GM12891 (cell line): Measurements from ENCODE around the gene TRMT5.
A peak's percentile ranks its signal among the peaks of the same experiment; 100 is the strongest.

Experiments used
- DNase-seq: peaks from one replicate; pipeline ENCODE4 v3.0.0; 2011; ENCODE audit warnings: low spot score; ENCODE audit not compliant: insufficient read length
- FAIRE-seq: peaks from 2 replicates; lab custom pipeline; 2011; peaks lifted over from hg19 to GRCh38; lab: Jason Lieb, UNC
- PAX5 ChIP-seq: IDR thresholded peaks from 2 replicates; pipeline ENCODE4 v1.6.1; 2011; ENCODE audit warnings: low read length, moderate library complexity, mild to moderate bottlenecking; ENCODE audit not compliant: insufficient read depth, severe bottlenecking
- POLR2A ChIP-seq: IDR thresholded peaks from 2 replicates; pipeline ENCODE4 v1.6.1; 2011; ENCODE audit warnings: low read depth, low read length, control low read depth
- POLR2AphosphoS5 ChIP-seq: IDR thresholded peaks from 2 replicates; pipeline ENCODE4 v1.6.1; 2011; ENCODE audit warnings: low read depth, low read length, control low read depth
- POU2F2 ChIP-seq: IDR thresholded peaks from 2 replicates; pipeline ENCODE4 v1.6.1; 2011; ENCODE audit warnings: low read depth, mild to moderate bottlenecking, control low read depth, low read length, moderate library complexity
- SPI1 ChIP-seq: IDR thresholded peaks from 2 replicates; pipeline ENCODE4 v1.6.1; 2011; ENCODE audit warnings: low read depth, low read length, control low read depth
- TAF1 ChIP-seq: IDR thresholded peaks from 2 replicates; pipeline ENCODE4 v1.6.1; 2011; ENCODE audit warnings: low read depth, low read length, control low read depth

The TRMT5 gene

DNA sequence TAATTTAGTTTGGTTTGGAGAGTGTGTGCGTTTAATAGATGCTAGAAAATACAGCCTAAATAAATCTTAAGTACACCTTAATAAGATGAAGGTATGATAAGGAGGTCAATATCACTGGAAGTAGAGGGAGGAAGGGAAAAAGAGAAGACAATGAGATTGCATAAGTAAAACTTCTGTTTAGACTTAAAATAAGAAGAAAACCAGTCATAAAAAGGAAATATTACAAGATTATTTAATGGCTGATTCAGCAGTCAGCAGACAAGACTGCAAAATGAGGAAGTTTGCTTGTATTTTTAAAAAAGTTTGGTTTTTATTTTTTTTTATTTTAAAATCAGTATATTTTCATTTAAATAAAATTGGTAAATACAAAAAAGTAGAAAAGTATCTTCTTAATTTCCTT, 3.3 kb upstream of the TRMT5 start:
- TF ChIP-seq POLR2A (no peak), TAF1 (no peak), PAX5 (no peak), POLR2AphosphoS5 (no peak), POU2F2 (no peak), SPI1 (no peak)
- no peak for FAIRE-seq
- DNase-seq, result no peak

- no peak for DNase-seq
- FAIRE-seq, result peak; percentile 31
- TF ChIP-seq TAF1 (no peak), POLR2A (no peak)
These were observed 965 bp upstream of the TRMT5 start for GRCh38 chr14:60981633-60982455.

GRCh38 chr14:60977847-60978246, 3.0 kb downstream of the TRMT5 start:
- DNase-seq (no peak), FAIRE-seq (no peak)
- TF ChIP-seq POLR2AphosphoS5, result no peak

DNA sequence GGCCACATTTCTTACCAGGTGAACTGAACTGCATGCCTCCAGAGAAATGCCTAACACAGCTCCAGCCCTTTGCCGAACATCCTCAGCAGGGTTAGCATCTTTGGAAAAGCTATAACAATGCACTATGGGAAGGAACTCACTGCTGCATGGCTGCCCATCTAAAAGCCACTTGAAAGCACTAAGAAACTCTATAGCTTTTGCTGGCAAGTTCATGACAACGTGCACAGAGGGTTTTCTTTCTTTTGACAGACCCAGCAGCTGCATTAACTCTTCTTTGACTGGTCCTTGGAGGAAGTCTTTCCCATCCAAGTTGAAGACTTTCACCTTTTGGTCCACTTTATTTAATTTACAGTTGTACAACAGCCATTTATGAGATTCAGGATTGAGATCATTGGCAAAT, 5.3 kb downstream of the TRMT5 start:
- no peak for FAIRE-seq
- no peak for DNase-seq
- TF ChIP-seq POLR2A (no peak), POU2F2 (no peak), POLR2AphosphoS5 (no peak), PAX5 (no peak), SPI1 (no peak), TAF1 (no peak)

- no peak for TF ChIP-seq PAX5
- TF ChIP-seq SPI1, result no peak
- TF ChIP-seq POLR2A, result no peak
- no peak for TF ChIP-seq POU2F2
- no peak for TF ChIP-seq TAF1
- no peak for TF ChIP-seq POLR2AphosphoS5
- FAIRE-seq (peak; percentile 20), DNase-seq (no peak)
These were observed 6.7 kb downstream of the TRMT5 start for GRCh38 chr14:60974090-60974651.

DNA sequence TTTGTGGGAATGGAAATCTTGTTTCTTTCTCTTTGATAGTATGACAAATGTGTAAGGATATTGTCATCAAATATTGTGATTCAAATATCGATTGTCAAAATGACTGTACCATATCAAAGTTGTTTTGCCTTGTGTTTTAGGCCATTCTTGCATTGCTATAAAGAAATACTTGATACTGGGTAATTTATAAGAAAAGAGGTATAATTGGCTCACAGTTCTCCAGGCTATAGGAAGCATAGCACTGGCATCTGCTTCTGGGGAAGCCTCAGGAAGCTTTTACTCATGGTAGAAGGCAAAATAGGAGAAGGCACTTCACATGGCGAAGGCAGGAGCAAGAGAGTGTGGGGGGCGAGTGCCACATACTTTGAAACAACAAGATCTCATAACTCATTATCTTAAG, 7.8 kb downstream of the TRMT5 start:
- TF ChIP-seq POLR2A (no peak), POLR2AphosphoS5 (no peak), POU2F2 (no peak), TAF1 (no peak), PAX5 (no peak), SPI1 (no peak)
- FAIRE-seq, result no peak
- DNase-seq, result no peak

GRCh38 chr14:60972295-60972694, 8.6 kb downstream of the TRMT5 start:
- no peak for DNase-seq
- no peak for FAIRE-seq
- no peak for TF ChIP-seq TAF1
- TF ChIP-seq POLR2AphosphoS5, result no peak
- no peak for TF ChIP-seq PAX5
- no peak for TF ChIP-seq SPI1
- TF ChIP-seq POLR2A, result no peak
- TF ChIP-seq POU2F2, result no peak

DNA sequence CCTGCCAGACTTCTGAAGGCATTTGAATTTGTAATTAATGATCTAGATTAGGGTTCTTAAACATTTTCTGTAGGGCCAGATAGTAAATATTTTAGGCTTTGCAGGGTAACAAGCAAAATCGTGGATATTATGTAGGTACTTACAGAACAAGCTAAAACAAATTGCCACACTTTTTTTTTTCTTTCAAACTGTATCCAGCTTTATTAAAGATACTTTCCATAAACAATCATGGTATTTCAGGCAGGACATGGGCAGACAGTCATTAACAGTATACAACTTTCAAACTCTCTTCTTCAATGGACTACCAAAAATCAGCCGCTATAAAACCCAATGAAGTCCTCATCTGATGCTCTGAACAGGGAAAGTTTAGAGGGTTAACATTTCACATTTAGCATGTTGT, 9.6 kb downstream of the TRMT5 start:
- FAIRE-seq (no peak), DNase-seq (no peak)
- no peak for TF ChIP-seq POU2F2
- TF ChIP-seq POLR2AphosphoS5, result no peak
- TF ChIP-seq POLR2A, result no peak
- no peak for TF ChIP-seq PAX5
- no peak for TF ChIP-seq TAF1
- TF ChIP-seq SPI1, result no peak

GRCh38 chr14:60970146-60970545, 10.7 kb downstream of the TRMT5 start:
- DNase-seq (no peak), FAIRE-seq (no peak)
- TF ChIP-seq PAX5 (no peak), POLR2AphosphoS5 (no peak), POLR2A (no peak), TAF1 (no peak), SPI1 (no peak), POU2F2 (no peak)

GRCh38 chr14:60968671-60969070, 12.2 kb downstream of the TRMT5 start:
- TF ChIP-seq POLR2AphosphoS5, result no peak
- no peak for TF ChIP-seq SPI1
- TF ChIP-seq POLR2A, result no peak
- no peak for TF ChIP-seq TAF1
- no peak for TF ChIP-seq POU2F2
- no peak for TF ChIP-seq PAX5
- DNase-seq (no peak), FAIRE-seq (no peak)
